Measurements from ENCODE around the gene ZDHHC17. TPM values are rescaled to one million over a fixed set of nuclear protein-coding genes. Genes with fewer than 3 reads are reported as not detected.

The ZDHHC17 gene
- total RNA-seq, 1 donor from 2014 or later = 23.6 TPM

- no peak overlapping the region for H3K4me3 ChIP-seq (ENCODE audit: low read depth, low read length)
- no peak for DNase-seq (ENCODE audit: low read depth)
- TF ChIP-seq CTCF (conservative IDR thresholded peaks at IDR 0.05; ENCODE audit: low read depth, low read length) = no peak
Measured at GRCh38 chr12:76864791-76865400, 101.0 kb downstream of the ZDHHC17 start.

GRCh38 chr12:76866151-76866567 lies 102.2 kb downstream of the ZDHHC17 start:
- no peak for DNase-seq (ENCODE audit: low read depth)
- H3K4me3 ChIP-seq (ENCODE audit: low read depth, low read length) = no peak overlapping the region
- no peak for TF ChIP-seq CTCF (conservative IDR thresholded peaks at IDR 0.05; ENCODE audit: low read depth, low read length)

GRCh38 chr12:76866726-76867125 lies 102.8 kb downstream of the ZDHHC17 start:
- DNase-seq (ENCODE audit: low read depth) = no peak
- no peak for TF ChIP-seq CTCF (conservative IDR thresholded peaks at IDR 0.05; ENCODE audit: low read depth, low read length)
- H3K4me3 ChIP-seq (ENCODE audit: low read depth, low read length) = no peak overlapping the region

DNA sequence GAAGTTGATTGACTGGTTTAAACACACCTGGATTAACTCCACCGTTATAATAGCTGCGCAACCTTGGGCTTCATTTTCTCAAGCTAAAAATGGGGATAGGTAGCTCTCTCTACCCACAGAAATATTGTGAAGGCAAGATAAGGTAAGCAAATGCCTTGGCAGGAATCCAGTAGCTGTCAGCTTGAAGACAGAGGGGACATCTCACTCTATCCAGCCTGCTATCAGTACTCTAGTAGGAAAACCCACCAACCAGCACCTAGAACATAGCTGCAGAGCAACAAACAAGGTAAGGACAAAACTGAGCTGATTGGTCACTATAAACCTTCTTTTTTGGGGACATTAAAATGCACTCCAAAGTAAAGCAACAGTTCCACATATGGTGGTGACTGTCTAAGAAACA lies 107.2 kb downstream of the ZDHHC17 start:
- no peak for DNase-seq (ENCODE audit: low read depth)
- TF ChIP-seq CTCF (conservative IDR thresholded peaks at IDR 0.05; ENCODE audit: low read depth, low read length) = no peak
- no peak overlapping the region for H3K4me3 ChIP-seq (ENCODE audit: low read depth, low read length)

DNA sequence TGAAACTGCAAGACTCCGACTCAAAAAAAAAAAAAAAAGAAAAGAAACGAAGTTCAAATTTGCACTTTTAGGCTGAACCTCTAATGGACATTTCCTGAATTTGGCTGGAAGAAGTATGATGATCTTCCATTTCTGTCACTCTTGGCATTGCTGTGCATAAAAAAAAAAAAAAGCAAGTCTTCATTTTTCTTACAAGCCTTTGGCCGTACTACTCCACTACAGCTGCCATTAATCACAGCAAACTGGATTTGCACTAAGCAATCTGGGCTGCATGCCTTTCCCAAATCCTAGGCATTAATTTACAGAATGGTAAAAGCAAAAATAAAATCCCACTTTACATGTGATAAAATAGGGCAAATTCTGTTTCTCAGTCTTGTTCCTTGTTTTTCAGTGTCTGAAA lies 107.8 kb downstream of the ZDHHC17 start:
- no peak for DNase-seq (ENCODE audit: low read depth)
- H3K4me3 ChIP-seq (ENCODE audit: low read depth, low read length) = no peak overlapping the region
- no peak for TF ChIP-seq CTCF (conservative IDR thresholded peaks at IDR 0.05; ENCODE audit: low read depth, low read length)

GRCh38 chr12:76872415-76872814 lies 108.5 kb downstream of the ZDHHC17 start:
- no peak for TF ChIP-seq CTCF (conservative IDR thresholded peaks at IDR 0.05; ENCODE audit: low read depth, low read length)
- no peak for DNase-seq (ENCODE audit: low read depth)
- no peak overlapping the region for H3K4me3 ChIP-seq (ENCODE audit: low read depth, low read length)

DNA sequence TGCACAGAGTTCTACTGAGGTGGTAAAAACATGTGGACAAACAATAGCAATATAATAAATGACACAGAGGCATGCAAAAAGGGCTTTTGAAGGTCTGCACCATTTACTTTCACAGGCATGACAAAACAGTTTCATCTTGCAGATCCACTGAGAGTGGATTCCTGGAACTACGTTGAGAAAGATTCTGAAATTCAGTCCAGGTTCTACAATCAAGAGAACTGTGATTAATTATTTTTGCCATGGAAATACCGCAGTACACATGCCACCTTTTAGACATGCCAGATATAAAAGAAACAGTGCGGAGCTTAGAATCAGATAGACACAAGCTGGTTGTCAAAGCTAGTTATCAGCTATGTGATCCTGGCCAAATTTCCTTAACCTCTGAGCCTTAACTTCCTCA lies 110.1 kb downstream of the ZDHHC17 start:
- TF ChIP-seq CTCF (conservative IDR thresholded peaks at IDR 0.05; ENCODE audit: low read depth, low read length) = no peak
- no peak for DNase-seq (ENCODE audit: low read depth)

More for the DNA sequence above, 110.1 kb downstream of the ZDHHC17 start:
- no peak overlapping the region for H3K4me3 ChIP-seq (ENCODE audit: low read depth, low read length)

Data from epithelial cell of proximal tubule (primary cell).